Globus pallidus (tissue), 1 donor: ENCODE data around the gene MORN3.
"Not testable (repeated sequence)": the region's sequence is repeated elsewhere in the genome, so short reads cannot be mapped to it uniquely, and the experiment has no call there.

Experiments
- DNase-seq: peaks from one replicate; pipeline ENCODE4 v3.0.0-alpha.2; 2015; ENCODE audit warnings: low spot score

The MORN3 gene

DNA sequence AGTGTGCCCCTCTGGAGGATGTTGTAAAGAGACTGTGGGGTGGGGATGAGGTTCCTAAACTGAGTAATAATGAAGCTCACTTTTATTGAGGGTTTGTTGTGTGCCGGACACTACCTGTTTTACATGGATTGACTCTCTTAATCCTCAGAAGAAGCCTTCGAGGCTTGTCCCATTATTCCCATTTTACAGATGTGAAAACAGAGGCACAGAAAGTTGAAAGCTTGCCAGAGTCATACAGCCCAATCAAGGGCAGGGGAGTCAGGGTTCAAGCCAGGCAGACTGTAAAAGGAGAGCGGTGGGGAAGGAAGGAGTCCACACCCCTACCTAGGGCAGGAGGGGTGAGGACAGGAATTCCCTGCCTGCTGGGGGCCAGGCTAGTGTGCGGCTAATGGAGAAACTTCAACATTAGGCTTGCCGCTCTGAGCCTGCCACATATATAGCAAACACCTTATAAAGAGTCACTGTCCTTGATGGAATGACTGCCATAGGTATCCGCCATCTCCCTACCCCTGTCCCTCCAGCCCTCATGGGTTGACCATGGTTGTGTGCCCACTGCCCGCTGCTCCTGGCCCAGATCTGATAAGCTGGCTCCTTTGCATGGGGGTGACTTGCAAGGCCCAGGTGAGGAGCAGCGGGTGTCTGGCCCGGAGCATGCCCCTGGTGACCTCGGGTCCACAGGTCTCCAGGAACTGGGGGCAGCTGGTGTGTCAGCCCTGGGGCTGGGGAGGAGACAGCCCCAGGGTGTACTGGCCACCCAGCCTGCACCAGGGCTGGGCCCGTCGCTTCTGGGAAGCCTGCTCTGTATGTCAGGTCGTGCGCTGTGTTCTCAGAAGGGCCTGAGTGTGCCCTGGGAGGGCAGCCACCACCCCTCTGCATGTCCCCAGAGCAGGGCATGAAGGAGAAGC, 30.9 kb downstream of the MORN3 start:
- DNase-seq: no peak

DNA sequence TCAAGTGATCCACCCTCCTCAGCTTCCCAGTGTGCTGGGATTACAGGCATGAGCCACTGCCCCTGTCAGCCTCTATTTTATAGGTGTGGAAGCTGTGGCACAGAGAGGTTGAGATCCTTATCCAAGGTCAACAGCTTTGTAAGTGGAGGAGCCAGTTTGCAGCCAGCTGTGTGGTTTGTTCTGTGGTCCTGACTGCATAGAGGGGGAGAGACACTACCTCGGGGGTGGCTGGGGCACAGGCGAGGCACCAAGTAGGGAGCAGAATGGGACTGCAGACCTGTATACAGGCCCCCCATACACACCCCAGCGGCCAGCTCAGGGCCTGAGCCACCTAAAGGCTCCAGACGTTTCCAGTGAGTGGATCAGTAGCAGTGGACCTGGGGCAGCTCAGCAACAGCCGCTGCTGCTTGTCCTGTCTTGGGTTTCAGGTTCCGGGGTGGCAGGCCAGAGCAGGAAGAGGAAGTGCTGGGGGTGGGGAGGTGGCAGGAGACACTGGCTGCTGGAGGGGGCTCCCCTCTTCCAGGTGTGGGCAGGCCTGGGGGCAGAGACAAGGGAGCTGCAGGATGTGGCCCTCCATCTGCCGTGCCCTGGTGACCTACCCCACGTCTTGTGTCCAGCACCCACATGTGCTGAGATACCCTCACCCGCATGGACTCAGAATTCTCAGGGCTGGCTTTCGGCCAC, 32.1 kb downstream of the MORN3 start:
- no peak for DNase-seq

DNA sequence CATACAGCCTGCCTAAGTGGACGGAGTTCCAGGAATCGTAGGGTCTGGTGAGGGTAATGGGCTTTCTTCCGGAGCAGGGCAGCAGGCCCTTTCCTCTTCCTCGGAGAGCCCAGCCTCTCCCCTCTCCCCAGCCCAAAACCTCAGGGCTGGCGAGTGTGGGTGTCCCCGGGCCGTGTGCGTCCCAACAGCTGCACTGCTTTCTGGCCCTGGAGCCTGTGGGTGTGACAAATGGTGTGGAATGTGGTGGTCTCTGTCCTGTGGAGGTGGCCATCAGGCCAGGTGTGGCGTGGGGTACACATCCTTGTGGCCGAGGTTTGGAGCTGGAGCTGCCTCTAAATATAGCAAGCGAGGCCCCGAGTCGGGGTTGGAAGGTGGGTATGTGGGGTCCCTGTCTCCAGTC, 34.6 kb downstream of the MORN3 start:
- DNase-seq: no peak

DNA sequence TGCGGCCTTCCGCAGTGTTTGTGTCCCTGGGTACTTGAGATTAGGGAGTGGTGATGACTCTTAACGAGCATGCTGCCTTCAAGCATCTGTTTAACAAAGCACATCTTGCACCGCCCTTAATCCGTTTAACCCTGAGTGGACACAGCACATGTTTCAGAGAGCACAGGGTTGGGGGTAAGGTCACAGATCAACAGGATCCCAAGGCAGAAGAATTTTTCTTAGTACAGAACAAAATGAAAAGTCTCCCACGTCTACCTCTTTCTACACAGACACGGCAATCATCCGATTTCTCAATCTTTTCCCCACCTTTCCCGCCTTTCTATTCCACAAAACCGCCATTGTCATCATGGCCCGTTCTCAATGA, 35.6 kb downstream of the MORN3 start:
- not testable (repeated sequence) for DNase-seq

DNA sequence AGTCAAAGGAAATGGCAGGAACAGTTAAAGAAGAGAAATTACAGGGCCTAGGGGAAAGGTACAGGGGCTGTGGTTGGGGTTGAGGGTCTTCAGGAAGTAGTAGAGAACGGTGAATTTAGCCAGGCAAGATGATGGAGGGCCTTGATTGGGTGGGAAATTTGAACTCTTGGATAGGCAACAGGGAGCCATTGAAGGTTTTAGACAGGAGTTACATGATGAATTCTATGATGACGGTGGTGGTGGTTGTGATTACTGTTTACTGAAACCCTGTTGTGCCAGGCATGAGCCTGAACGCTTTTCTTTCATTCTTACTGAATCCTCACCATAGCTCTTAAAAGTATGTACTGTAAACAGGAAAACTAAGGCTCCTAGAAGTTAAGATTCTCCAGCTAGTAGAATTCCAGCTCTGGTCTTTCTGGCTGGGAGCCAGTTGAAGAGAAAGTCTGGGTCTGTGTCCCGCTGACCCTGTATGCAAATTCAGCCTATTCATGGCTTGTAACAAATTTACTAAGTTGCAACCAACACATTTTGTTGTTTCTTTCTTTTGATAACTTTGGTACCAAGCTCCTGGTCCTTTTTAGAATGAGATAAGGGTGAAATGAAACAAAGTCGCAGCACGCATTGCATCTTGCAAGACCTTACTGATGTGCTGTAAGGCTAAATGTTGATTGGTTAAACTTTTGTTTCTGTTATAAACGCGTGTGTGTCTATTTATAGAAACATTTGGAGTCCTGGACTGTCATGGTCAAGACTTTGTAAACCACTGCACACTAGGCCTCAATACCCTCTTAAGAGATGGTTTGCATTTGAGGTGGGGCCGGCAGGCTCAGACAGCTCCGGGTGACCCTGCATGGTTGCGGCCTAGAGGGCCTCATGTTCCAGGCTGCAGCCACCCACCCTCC, 37.1 kb downstream of the MORN3 start:
- DNase-seq: no peak

DNA sequence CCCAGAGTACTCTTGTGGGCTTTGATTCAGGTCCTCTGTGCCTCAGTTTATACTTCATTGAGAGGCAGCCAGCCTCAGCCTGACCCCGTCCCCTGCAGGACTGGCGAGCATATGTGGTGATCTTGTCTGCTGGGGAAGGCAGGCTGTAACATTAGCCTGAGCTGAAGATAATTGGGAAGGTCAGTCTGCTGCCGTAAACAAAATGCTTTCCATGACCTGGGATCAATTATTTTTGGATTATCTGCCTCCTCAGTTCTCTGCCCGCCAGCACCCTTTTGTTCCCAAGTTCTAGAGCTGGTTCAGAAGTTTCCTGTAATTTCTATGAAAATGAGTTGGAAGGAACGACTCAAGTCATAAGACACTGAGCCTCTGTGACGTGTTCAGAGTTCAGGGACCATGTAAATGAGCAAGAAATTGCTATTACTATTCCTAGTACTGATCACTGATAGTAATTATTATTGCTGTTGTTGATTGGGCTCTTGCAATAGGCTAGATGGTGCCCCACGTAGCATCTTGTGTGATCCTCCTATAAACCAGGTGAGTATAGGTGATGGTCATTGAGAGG, 38.6 kb downstream of the MORN3 start:
- DNase-seq: no peak

DNA sequence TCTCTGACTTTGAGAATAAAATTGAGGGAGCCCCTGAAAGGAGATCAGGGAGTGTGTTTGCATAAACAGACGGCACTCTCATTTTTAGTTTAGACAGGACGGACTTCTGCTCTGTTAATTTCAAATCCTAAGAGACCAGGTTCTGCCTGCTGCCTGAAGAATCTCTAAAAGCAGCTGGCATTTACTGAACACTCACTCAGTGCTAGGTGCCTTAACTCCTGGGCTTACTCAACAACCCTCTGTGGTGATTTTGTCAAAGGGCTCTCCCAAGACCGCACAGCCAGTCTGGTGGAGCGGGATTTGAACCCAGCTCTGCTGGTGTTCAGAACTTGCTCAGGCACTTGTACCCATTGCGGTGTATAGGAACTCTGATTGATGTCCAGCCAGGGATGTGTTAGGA, 40.9 kb downstream of the MORN3 start:
- DNase-seq: no peak

DNA sequence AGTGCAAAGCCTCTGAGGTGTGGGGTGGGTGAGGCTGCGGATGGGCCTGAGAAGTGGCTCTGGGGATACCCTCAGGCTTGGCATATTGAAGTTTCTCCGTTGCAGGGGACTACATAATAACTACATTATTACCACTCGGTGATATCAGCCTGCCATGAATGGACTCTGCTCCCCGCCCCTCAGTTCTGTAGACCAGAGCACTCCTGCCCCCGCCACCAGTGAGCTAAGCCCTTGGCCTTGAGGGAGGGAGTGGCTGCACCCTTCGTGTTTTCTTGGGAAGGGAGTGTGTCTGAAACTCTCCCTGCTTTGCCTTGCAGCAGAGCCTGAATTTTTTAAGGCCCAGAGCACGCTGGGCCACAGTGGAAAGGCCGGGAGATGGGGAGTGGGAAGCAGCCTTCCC, 41.4 kb downstream of the MORN3 start:
- no peak for DNase-seq

DNA sequence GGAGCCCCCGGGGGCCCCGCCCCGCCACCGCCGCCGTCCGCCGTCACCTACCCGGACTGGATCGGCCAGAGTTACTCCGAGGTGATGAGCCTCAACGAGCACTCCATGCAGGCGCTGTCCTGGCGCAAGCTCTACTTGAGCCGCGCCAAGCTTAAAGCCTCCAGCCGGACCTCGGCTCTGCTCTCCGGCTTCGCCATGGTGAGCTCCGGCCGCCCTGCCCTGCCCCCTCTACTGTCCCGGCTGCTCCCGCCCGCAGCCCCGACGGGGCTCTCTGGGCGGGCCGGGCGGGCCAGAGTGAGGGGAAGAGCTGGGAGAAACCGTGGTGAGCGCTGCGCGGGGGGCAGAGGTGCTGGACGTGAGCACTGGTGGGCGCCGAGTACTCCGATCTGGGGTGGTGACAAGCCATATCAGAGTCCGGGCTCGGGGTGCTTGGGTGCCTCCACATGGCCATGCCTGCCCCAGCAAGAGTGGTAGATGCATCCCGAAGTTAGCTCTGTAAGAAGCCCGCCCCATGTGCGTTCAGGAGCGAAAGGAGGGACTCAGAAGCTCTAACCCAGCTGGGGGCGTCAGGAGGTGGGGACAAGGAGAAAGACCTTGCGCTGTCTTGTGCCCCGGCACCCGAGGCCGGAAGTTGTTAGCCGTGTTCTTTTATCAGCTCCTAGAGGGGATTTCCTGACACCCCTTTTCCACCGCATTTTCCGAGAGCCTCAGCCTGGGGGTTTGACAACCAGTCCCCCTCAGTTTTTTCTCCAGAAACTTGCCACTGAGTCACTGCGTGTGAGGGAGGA, 42.4 kb downstream of the MORN3 start:
- peak; percentile 56 for DNase-seq

DNA sequence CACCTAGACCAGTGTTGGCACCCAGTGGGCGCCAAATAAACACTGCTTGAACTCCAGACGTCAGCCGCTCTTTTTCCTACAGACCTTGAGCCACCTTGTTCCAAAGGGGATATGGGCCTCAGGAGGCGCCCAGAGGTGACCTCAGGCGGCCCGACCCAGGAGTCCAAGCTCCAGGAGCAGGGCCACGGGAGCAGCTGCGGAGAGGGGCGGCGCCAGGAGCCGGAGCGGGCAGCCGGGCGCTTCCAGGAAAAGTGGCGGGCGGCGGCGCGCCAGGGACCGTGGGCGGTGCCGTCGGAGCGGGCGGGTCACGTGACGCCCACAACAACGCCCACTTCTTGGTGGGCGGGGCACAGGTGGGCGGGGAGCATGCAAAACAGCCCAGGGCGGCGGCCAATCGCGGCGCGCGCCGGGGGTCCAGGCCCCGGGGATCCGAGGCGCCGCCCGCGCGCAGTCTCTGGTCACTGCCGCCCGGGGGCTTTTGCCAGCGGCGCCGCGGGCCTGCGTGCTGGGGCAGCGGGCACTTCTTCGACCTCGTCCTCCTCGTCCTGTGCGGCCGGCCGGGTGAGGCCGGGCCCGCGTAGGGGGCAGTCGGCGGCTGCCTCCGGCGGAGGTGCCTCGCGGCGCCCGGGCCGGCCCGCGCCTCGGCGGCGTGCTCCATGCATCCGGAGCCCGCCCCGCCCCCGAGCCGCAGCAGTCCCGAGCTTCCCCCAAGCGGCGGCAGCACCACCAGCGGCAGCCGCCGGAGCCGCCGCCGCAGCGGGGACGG, 43.2 kb downstream of the MORN3 start, which contains the start of gene ORAI1:
Gene ORAI1, plus strand, starts transcription at position 444 of the 766 bp plus-strand sequence.
- DNase-seq: peak; percentile 94

DNA sequence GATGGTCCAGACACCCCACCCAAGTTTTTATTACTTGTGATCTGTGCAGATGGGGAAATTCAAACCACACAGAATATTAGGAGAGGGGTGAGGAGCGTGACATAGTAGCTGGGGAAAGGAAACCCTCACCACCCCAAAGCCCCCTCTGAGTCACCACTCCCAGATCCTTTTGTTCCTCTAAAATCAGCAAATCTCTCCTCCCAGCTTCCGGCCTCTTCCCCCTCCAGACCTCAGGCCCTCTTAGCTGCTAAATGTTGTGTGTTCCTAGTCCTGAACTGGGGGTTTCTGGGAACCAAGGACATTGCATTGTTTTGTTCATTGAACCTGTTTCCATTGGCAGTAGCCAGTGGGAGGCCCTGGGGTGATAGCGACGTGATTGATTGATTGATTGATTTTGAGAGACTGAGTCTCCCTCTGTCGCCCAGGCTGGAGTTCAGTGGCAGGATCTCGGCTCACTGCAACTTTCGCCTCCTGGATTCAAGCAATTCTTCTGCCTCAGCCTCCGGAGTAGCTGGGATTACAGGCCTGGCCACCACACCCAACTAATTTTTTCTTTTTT, 49.0 kb downstream of the MORN3 start:
- DNase-seq: no peak

DNA sequence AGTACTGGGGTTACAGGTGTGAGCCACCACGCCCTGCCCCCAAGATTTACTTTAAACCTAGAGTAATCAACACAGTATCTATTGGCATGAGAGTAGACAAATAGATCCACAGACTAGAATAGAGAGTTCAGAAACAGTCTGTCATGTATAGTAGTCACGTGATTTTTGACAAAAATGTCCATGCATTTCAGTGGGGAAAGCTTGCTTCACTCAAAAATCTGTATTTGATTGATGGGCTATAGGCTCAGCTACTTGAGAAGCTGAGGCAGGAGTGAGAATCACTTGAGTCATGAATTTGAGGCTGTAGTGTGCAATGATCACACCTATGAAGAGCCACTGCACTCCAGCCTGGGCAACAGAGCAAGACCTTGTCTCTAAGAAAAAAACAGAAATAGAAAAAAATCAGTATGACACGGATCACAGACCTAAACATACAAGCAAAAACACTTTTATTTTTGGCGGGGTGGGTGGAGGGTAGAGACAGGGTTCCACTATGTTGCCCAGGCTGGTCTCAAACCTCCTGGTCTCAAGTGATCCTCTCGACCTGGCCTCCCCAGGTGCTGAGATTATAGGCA, 50.7 kb downstream of the MORN3 start:
- DNase-seq: no peak

DNA sequence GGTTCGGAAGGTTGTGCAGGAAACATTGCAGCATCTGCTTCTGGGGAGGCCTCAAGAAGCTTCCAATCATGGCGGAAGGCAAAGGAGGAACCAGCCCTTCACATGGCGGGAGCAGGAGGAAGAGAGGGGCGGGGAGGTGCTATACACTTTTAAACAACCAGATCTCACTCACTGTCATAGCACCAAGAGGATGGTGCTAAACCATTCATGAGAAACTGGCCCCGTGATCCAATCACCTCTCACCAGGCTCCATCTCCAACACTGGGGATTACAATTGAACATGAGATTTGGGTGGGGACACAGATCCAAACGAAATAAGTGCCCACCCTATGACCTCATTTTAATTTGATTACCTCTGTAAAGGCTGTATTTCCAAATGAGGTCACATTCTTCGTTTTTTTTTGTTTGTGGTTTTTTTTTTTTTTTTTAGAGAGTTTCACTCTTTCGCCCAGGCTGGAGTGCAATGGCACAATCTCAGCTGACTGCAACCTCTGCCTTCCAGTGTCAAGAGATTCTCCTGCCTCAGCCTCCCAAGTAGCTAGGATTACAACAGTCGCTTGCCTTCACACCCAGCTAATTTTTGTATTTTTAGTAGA, 54.5 kb downstream of the MORN3 start:
- no peak for DNase-seq

DNA sequence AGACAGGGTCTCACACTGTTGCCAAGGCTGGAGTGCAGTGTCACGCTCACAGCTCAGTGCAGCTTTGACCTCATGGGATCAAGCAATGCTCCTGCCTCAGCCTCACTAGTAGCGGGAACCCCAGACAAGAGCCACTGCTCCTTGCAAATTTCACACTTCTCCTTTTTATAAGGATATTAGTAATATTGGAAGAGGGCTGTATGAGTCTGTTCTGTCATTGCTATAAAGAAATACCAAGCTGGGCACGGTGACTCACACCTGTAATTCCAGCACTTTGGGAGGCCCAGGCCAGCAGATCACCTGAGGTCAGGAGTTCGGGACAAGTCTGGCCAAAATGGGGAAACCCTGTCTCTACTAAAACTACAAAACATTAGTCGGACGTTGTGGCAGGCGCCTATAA, 56.0 kb downstream of the MORN3 start:
- DNase-seq: no peak

DNA sequence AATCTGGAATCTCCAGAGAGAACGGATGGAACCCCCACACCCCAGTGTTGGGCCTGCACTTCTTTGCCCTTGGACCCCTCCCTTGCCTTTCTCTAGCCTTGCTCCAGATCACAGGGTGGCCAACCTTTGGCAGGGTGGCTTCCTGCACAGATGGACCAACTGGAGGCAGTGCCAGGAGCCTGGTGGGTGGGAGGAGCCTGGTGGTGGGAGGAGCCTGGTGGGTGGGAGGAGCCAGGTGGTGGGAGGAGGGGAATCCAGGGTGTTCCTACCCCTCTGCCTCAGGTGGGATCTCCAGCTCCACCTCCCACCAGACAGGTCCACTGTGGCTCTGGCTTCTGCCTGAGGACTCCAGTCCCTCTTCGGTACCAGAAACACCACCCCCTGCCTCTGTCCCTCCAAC, 58.1 kb downstream of the MORN3 start:
- DNase-seq: no peak

DNA sequence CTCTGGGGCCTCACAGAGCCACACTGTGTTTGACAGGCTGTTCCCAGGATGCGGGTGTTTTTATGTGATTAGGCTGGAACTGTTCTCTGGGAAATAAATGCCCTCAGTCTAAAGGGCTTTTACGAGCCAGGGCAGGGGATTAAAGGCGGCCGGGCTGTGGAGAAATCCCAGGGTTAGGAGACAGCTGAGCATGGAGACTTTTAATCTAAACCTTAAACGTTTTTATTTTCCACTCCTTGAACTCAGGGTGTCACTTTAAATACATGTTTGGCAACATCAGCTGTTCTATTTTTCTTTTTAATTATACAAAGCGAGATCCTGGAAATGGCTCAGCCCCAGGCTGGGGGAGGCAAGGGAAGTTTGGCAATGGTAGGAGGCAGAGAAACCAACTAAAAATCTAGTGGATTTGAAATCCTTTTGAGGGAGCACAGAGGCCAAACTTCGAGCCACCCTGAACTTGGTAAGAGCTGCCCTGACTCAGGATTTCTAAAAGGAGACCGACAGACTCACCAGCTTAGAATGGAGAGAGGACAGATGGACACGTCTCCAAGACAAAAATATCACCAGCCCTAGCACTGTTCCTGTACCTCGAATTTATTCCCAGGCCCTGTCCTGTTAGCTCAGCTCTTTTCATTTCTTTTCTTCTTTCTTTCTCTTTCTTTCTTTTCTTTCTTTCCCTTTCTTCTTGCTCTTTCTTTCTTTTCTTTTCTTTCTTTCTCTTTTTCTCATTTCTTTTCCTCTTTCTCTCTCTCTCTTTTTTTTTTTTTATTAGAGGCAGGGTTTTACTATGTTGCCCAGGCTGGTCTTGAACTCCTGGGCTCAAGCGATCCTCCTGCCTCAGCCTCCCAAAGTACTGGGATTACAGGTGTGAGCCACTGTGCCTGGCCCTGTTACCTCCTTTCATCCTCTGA, 59.0 kb downstream of the MORN3 start:
- DNase-seq: no peak

DNA sequence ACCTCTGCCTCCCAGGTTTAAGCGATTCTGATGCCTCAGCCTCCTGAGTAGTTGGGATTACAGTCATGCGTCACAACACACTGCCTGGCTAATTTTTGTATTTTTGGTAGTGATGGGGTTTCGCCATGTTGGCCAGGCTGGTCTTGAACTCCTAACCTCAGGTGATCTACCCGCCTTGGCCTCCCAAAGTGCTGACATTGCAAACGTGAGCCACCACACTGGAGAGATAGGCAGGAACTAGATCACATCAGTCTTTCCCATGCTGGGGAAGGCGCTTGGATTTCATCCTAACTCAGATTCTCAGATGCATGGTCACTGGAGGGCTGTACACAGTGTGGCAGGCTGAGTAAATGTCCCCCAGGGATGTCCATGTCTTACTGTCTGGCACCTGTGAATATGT, 61.2 kb downstream of the MORN3 start:
- no peak for DNase-seq

DNA sequence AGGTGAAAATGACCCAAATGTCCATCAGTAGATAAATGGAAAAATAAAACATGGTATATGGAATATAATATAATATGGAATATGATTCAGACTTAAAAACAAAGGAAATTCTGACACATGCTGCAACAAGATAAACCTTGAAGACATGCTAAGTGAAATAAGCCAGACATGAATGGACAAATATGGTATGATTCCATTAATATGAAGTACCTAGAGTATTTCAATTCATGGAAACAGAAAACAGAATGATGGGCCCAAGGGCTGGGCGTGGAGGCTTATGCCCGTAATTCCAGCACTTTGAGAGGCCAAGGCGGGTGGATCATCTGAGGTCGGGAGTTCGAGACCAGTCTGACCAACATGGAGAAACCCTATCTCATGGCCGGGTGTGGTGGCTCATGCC, 65.9 kb downstream of the MORN3 start:
- no peak for DNase-seq
